Renal cortical epithelial cell (primary cell): ENCODE results near the gene LYRM4. TPM values are rescaled to one million over a fixed set of nuclear protein-coding genes. Genes with fewer than 3 reads are reported as not detected.

ENCODE experiments used
- DNase-seq: peaks from one replicate; pipeline ENCODE4 v3.0.0-alpha.2; 2011; ENCODE audit warnings: low read depth
- total RNA-seq: library from RNA; depleted of rRNA; stranded (reverse); fragments of >200 nt; gene quantifications from 2 replicates; pipeline ENCODE4 v1.2.3, GENCODE V29; 2014

The LYRM4 gene
- total RNA-seq, 1 donor from 2014 or later, result 17.1 TPM

- DNase-seq, result no peak
These were observed 20.2 kb upstream of the LYRM4 start for GRCh38 chr6:5280920-5281319.

- DNase-seq, result no peak
These were observed 19.2 kb upstream of the LYRM4 start for GRCh38 chr6:5279891-5280338.

GRCh38 chr6:5278565-5279120 is 17.9 kb upstream of the LYRM4 start:
- no peak for DNase-seq

GRCh38 chr6:5278047-5278446 is 17.3 kb upstream of the LYRM4 start:
- no peak for DNase-seq

- DNase-seq, result no peak
These were observed 16.8 kb upstream of the LYRM4 start for GRCh38 chr6:5277589-5277988.

GRCh38 chr6:5276581-5276980 is 15.8 kb upstream of the LYRM4 start:
- no peak for DNase-seq

- DNase-seq, result no peak
These were observed 14.7 kb upstream of the LYRM4 start for GRCh38 chr6:5275497-5275896.

GRCh38 chr6:5274231-5274630 is 13.5 kb upstream of the LYRM4 start:
- DNase-seq, result no peak

- DNase-seq, result no peak
These were observed 11.2 kb upstream of the LYRM4 start for GRCh38 chr6:5271926-5272325.

- no peak for DNase-seq
These were observed 9.4 kb upstream of the LYRM4 start for GRCh38 chr6:5270093-5270680.

- DNase-seq, result no peak
These were observed 5.7 kb upstream of the LYRM4 start for GRCh38 chr6:5266423-5266822.

- DNase-seq, result peak; percentile 19
These were observed 877 bp upstream of the LYRM4 start for GRCh38 chr6:5261545-5262109.

- peak; percentile 56 for DNase-seq
These were observed 584 bp downstream of the LYRM4 start for GRCh38 chr6:5260111-5260620.

GRCh38 chr6:5259428-5259827 is 1.3 kb downstream of the LYRM4 start:
- no peak for DNase-seq

GRCh38 chr6:5257400-5257799 is 3.4 kb downstream of the LYRM4 start:
- DNase-seq, result no peak

GRCh38 chr6:5256952-5257351 is 3.8 kb downstream of the LYRM4 start:
- no peak for DNase-seq

- no peak for DNase-seq
These were observed 9.8 kb downstream of the LYRM4 start for GRCh38 chr6:5250911-5251310.

- DNase-seq, result no peak
These were observed 10.3 kb downstream of the LYRM4 start for GRCh38 chr6:5250451-5250850.

GRCh38 chr6:5249451-5250122 is 11.2 kb downstream of the LYRM4 start:
- no peak for DNase-seq

- DNase-seq, result no peak
These were observed 12.2 kb downstream of the LYRM4 start for GRCh38 chr6:5248302-5249098.

GRCh38 chr6:5247201-5247600 is 13.5 kb downstream of the LYRM4 start:
- no peak for DNase-seq
